T-helper 2 cell treated with Interferon-gamma antibody and Interleukin-4, amounts not matched to agents 5 μg/mL and 100 μg/mL, for 36 hours (primary cell): ENCODE measurements around the gene PPP1R12A.
A peak's percentile ranks its signal among the peaks of the same experiment; 100 is the strongest.

ENCODE experiments used
- DNase-seq: peaks from one replicate; pipeline ENCODE4 v3.0.0; 2021; ENCODE audit warnings: low spot score
- H3K27ac Mint-ChIP-seq: one replicate; pipeline ENCODE4 v1.8.0; 2021; ENCODE audit warnings: mild to moderate bottlenecking, mixed read lengths
- H3K27me3 Mint-ChIP-seq: one replicate; pipeline ENCODE4 v1.8.0; 2021; ENCODE audit warnings: low read depth, mixed read lengths
- H3K36me3 Mint-ChIP-seq: one replicate; pipeline ENCODE4 v1.8.0; 2021; ENCODE audit warnings: low read depth, mixed read lengths
- H3K4me1 Mint-ChIP-seq: one replicate; pipeline ENCODE4 v1.8.0; 2021; ENCODE audit warnings: low read depth, mixed read lengths
- H3K4me3 Mint-ChIP-seq: one replicate; pipeline ENCODE4 v1.8.0; 2022; ENCODE audit warnings: mild to moderate bottlenecking, moderate library complexity, mixed read lengths
- H3K9me3 Mint-ChIP-seq: one replicate; pipeline ENCODE4 v1.8.0; 2021; ENCODE audit warnings: mixed read lengths

PPP1R12A gene

DNA sequence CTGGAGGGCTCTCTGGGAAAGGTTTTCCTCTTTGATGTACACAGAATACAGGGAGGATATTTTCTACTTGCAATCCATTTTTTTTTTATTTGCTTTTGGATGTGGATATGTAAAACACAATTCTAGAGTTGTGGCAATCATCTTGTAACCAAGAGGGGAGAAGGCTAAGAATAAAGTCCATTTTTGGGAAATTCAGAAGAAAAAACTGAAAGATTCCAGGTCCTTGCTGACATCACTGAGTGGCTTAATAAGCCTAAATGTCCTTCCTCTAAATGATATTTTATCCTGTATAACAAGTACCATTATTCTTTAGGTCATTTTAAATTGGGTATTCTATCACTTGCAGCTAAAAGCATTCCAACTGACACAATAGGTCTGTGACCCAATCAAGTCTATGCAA is 64.0 kb downstream of the PPP1R12A start:
- Mint-ChIP-seq H3K27ac (no peak overlapping the region), H3K4me3 (no peak overlapping the region), H3K9me3 (no peaks in the 10 kb centered on the region), H3K4me1 (peaks cover 23% of the 10 kb centered on the region), H3K27me3 (no peaks in the 10 kb centered on the region), H3K36me3 (peaks cover 57% of the 10 kb centered on the region)
- DNase-seq = no peak

GRCh38 chr12:79859646-79860045 is 75.3 kb downstream of the PPP1R12A start:
- peaks cover 29% of the 10 kb centered on the region for H3K9me3 Mint-ChIP-seq
- H3K4me1 Mint-ChIP-seq = peaks cover 14% of the 10 kb centered on the region
- no peaks in the 10 kb centered on the region for H3K27me3 Mint-ChIP-seq
- DNase-seq = no peak
- peaks cover 50% of the 10 kb centered on the region for H3K36me3 Mint-ChIP-seq
- H3K27ac Mint-ChIP-seq = no peak overlapping the region
- no peak overlapping the region for H3K4me3 Mint-ChIP-seq

GRCh38 chr12:79858518-79858917 is 76.4 kb downstream of the PPP1R12A start:
- H3K27me3 Mint-ChIP-seq = no peaks in the 10 kb centered on the region
- peaks cover 29% of the 10 kb centered on the region for H3K9me3 Mint-ChIP-seq
- DNase-seq = no peak
- peaks cover 9% of the 10 kb centered on the region for H3K4me1 Mint-ChIP-seq
- peaks cover 48% of the 10 kb centered on the region for H3K36me3 Mint-ChIP-seq
- no peak overlapping the region for H3K4me3 Mint-ChIP-seq
- H3K27ac Mint-ChIP-seq = no peak overlapping the region

DNA sequence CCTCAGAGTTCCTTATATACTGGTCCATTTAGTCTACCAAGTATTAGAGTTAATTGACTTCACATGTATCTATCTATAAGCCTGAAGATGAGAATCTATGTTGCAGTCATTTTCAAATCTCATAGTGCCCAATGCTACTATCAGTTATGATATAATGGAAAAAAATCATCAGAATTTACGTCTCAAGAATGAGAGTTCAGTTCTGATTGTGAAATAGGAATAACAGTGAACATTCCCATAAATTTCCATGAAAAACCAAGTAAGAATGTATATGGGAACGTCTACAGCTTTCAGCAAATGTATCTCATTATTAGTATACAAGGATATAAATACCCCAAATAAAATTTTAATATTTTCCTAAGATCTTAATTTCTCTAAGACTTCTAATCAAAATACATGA is 77.2 kb downstream of the PPP1R12A start:
- H3K9me3 Mint-ChIP-seq = peaks cover 27% of the 10 kb centered on the region
- peaks cover 50% of the 10 kb centered on the region for H3K36me3 Mint-ChIP-seq
- no peaks in the 10 kb centered on the region for H3K27me3 Mint-ChIP-seq
- H3K4me1 Mint-ChIP-seq = peaks cover 3% of the 10 kb centered on the region
- no peak overlapping the region for H3K4me3 Mint-ChIP-seq
- no peak for DNase-seq
- no peak overlapping the region for H3K27ac Mint-ChIP-seq

- Mint-ChIP-seq H3K27ac (no peak overlapping the region), H3K4me3 (no peak overlapping the region)
Observed at GRCh38 chr12:79850610-79851299, 84.1 kb downstream of the PPP1R12A start.

DNA sequence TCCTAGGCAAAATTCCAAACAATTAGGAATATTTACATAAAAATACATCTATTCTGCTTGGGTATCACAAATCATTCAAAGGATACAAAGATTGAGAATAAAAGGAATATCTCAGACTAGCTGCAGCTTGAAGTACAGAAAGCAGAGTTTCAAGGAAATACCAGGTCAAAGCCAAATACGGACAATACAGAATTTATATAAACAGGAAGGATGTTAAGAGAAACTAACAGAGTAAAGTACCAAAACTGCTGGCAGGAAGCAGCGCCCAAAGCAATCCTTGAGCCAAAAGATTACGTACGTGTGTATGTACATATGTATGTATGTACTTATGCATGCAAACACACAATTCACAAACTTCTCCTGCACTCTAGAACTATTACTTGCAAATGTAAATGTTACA is 86.6 kb downstream of the PPP1R12A start:
- peak overlapping the region; percentile 63 for H3K4me3 Mint-ChIP-seq
- peaks cover 26% of the 10 kb centered on the region for H3K4me1 Mint-ChIP-seq
- no peak for DNase-seq
- peak overlapping the region; percentile 52 for H3K27ac Mint-ChIP-seq
- peaks cover 38% of the 10 kb centered on the region for H3K36me3 Mint-ChIP-seq
- H3K9me3 Mint-ChIP-seq = peaks cover 28% of the 10 kb centered on the region
- H3K27me3 Mint-ChIP-seq = no peaks in the 10 kb centered on the region

More at GRCh38 chr12:79850610-79851299, 84.1 kb downstream of the PPP1R12A start:
- peaks cover 37% of the 10 kb centered on the region for H3K36me3 Mint-ChIP-seq
- H3K27me3 Mint-ChIP-seq = no peaks in the 10 kb centered on the region
- peaks cover 16% of the 10 kb centered on the region for H3K4me1 Mint-ChIP-seq
- peaks cover 31% of the 10 kb centered on the region for H3K9me3 Mint-ChIP-seq
- no peak for DNase-seq

DNA sequence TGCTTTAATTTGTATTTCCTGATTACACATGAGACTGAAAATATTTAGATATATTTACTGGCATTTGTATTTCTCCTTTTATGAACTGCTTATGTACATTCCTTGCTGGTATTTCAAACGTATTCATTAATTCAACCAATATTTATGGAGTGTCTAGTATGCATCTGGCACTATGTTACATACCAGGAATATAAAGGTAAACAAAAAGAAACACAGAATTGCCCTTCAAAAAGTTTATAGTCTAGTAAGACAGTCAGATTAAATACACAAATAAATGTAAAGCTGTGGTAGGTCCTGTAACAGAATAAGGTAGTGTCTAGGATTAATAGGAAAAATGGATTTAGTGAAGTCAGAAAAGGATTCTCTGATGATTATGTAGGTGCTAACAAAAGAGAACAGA is 87.5 kb downstream of the PPP1R12A start:
- DNase-seq = no peak
- H3K9me3 Mint-ChIP-seq = peaks cover 24% of the 10 kb centered on the region
- peaks cover 30% of the 10 kb centered on the region for H3K4me1 Mint-ChIP-seq
- peaks cover 38% of the 10 kb centered on the region for H3K36me3 Mint-ChIP-seq
- no peak overlapping the region for H3K4me3 Mint-ChIP-seq
- no peak overlapping the region for H3K27ac Mint-ChIP-seq
- H3K27me3 Mint-ChIP-seq = no peaks in the 10 kb centered on the region

- H3K9me3 Mint-ChIP-seq = peaks cover 24% of the 10 kb centered on the region
- peaks cover 39% of the 10 kb centered on the region for H3K4me1 Mint-ChIP-seq
- no peak overlapping the region for H3K4me3 Mint-ChIP-seq
- peaks cover 52% of the 10 kb centered on the region for H3K36me3 Mint-ChIP-seq
- no peak for DNase-seq
- H3K27me3 Mint-ChIP-seq = no peaks in the 10 kb centered on the region
- peak overlapping the region; percentile 6 for H3K27ac Mint-ChIP-seq
Observed at GRCh38 chr12:79844693-79845092, 90.2 kb downstream of the PPP1R12A start.

GRCh38 chr12:79843978-79844377 is 90.9 kb downstream of the PPP1R12A start:
- H3K27ac Mint-ChIP-seq = peak overlapping the region; percentile 6
- no peak overlapping the region for H3K4me3 Mint-ChIP-seq
- H3K27me3 Mint-ChIP-seq = no peaks in the 10 kb centered on the region
- H3K9me3 Mint-ChIP-seq = peaks cover 31% of the 10 kb centered on the region
- peaks cover 39% of the 10 kb centered on the region for H3K4me1 Mint-ChIP-seq
- DNase-seq = no peak
- H3K36me3 Mint-ChIP-seq = peaks cover 59% of the 10 kb centered on the region

DNA sequence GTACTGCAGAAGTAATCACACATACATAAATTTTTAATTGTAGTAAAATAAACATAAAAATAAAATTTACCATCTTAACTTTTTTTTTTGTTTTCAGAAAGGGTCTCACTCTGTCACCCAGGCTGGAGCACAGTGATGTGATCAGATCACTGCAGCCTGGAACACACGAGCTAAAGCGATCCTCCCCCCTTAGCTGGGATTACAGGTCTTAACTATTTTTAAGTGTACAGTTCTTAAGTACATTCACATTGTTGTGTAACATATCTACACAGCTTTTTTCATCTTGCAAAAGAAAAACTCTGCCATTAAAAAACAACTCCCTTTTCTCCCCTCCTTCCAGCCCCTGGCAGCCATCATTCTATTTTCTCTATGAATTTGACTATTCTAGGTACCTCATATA is 92.3 kb downstream of the PPP1R12A start:
- no peak for DNase-seq
- Mint-ChIP-seq H3K4me1 (peaks cover 33% of the 10 kb centered on the region), H3K36me3 (peaks cover 67% of the 10 kb centered on the region), H3K9me3 (peaks cover 33% of the 10 kb centered on the region), H3K27ac (peak overlapping the region; percentile 50), H3K4me3 (peak overlapping the region; percentile 27), H3K27me3 (no peaks in the 10 kb centered on the region)

GRCh38 chr12:79841878-79842265 is 93.0 kb downstream of the PPP1R12A start:
- DNase-seq = no peak
- H3K27me3 Mint-ChIP-seq = no peaks in the 10 kb centered on the region
- H3K4me3 Mint-ChIP-seq = peak overlapping the region; percentile 27
- H3K36me3 Mint-ChIP-seq = peaks cover 66% of the 10 kb centered on the region
- peaks cover 30% of the 10 kb centered on the region for H3K4me1 Mint-ChIP-seq
- H3K9me3 Mint-ChIP-seq = peaks cover 34% of the 10 kb centered on the region
- peak overlapping the region; percentile 66 for H3K27ac Mint-ChIP-seq

DNA sequence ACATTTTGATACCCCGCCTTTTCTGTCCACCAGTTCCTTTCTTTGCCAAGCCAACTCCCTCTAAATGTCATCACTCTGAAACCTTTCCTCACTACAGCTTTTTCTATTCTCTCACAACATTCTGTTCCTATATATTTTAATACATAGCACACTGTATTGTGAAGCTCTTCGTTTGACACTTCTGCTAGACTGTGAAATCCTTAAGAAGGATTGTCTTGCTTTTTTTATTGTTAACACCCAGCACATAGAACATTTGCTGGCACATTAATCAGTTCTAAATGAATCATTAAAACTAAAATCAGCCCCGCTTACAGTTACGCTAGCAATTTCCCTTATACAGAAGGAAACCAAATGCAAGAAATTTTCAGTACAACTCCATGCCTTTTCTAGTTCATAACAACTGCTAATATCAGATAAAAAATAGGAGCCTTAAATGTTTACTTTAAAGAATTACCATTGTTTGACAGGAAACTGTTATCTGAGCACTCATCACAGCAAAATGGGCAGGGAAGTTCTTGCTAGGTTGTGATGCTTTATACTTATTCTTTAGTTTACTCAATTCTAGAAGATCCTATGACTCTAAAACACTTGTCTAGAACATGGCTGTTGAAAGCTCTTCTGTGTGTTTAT is 93.5 kb downstream of the PPP1R12A start:
- Mint-ChIP-seq H3K9me3 (peaks cover 34% of the 10 kb centered on the region), H3K36me3 (peaks cover 64% of the 10 kb centered on the region), H3K4me1 (peaks cover 28% of the 10 kb centered on the region), H3K27me3 (no peaks in the 10 kb centered on the region), H3K27ac (peak overlapping the region; percentile 66), H3K4me3 (peak overlapping the region; percentile 11)
- DNase-seq = no peak

DNA sequence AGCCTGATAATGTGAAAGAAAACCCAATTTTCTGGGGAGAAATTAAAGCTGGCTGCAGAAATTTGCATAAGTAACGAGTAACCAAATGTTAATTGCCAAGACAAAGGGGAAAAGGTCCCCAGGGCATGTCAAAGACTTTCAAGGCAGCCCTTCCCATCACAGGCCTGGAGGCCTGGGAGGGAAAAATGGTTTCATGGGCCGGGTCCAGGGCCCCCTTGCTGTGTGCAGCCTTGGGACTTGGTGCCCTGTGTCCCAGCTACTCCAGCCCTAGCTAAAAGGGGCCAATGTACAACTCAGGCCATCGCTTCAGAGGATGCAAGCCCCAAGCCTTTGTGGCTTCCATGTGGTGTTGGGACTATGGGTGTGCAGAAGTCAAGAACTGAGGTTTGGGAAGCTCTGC is 96.5 kb downstream of the PPP1R12A start:
- Mint-ChIP-seq H3K9me3 (peaks cover 28% of the 10 kb centered on the region), H3K27ac (no peak overlapping the region), H3K36me3 (peaks cover 58% of the 10 kb centered on the region), H3K4me1 (peaks cover 22% of the 10 kb centered on the region), H3K27me3 (no peaks in the 10 kb centered on the region), H3K4me3 (no peak overlapping the region)
- DNase-seq = no peak

DNA sequence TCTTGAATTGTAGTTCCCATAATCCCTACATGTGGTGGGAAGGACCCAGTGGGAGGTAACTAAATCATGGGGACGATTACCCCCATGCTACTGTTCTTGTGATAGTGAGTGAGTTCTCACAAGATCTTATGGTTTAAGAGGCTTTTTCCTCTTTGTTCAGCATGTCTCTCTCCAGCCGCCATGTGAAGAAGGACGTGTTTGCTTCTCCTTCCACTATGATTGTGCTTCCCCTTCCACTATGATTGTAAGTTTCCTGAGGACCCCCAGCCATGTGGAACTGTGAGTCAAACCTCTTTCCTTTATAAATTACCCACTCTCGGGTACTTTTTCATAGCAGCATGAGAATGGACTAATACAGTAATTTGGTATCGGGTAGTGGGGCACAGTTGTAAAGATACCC is 97.3 kb downstream of the PPP1R12A start:
- Mint-ChIP-seq H3K4me3 (no peak overlapping the region), H3K27me3 (no peaks in the 10 kb centered on the region), H3K4me1 (peaks cover 19% of the 10 kb centered on the region), H3K9me3 (peaks cover 28% of the 10 kb centered on the region), H3K36me3 (peaks cover 53% of the 10 kb centered on the region), H3K27ac (no peak overlapping the region)
- no peak for DNase-seq
